ENCODE results near the gene COL18A1.

The COL18A1 gene

GRCh38 chr21:45373991-45374816 lies 30.8 kb upstream of the COL18A1 start:
- no peaks in the 10 kb centered on the region for H3K36me3 ChIP-seq (ENCODE audit: control insufficient read depth in 4 of 4, insufficient read depth in 4 of 4, low read length in 3 of 4)
- CTCF ChIA-PET: interaction anchor here (0.7 to 1.1 kb wide), 3 partner anchors 10 to 82 kb away, joined by 3 to 4 read pairs (median 3); no protein-coding TSS in a partner anchor

GRCh38 chr21:45374826-45375455 lies 30.0 kb upstream of the COL18A1 start:
- Histone ChIP-seq H3K27ac (ENCODE audit: insufficient read depth in 1 of 2, low read depth in 1 of 2, low read length in 2 of 2, poor library complexity in 1 of 2, severe bottlenecking in 2 of 2) (no peak overlapping the region), H3K4me1 (ENCODE audit: control extremely low read depth in 1 of 4, control insufficient read depth in 4 of 4, insufficient read depth in 4 of 4, low read length in 3 of 4) (peaks cover 0 to 6% (median under 1%) of the 10 kb centered on the region in 4 experiments), H3K9me3 (ENCODE audit: control extremely low read depth in 1 of 5, control insufficient read depth in 4 of 5, insufficient read depth in 2 of 5, low read depth in 1 of 5, low read length in 4 of 5) (peaks cover 0 to 6% (median 0%) of the 10 kb centered on the region in 5 experiments), H3K27me3 (replicated peaks in 2 of 5; ENCODE audit: control insufficient read depth in 4 of 5, insufficient read depth in 5 of 5, low read length in 4 of 5) (peaks cover 0 to 24% (median 7%) of the 10 kb centered on the region in 5 experiments), H3K36me3 (ENCODE audit: control insufficient read depth in 4 of 4, insufficient read depth in 4 of 4, low read length in 3 of 4) (no peaks in the 10 kb centered on the region), H3K4me3 (ENCODE audit: control insufficient read depth in 1 of 7, extremely low read depth in 1 of 7, insufficient read depth in 4 of 7, low read depth in 2 of 7, low read length in 6 of 7) (no peak overlapping the region)
- POLR2A ChIA-PET: no interaction called here
- 61% methylated on average over 11 of the region's 15 CpGs for WGBS (ENCODE audit: insufficient coverage)
- DNase-seq: no peak
- CTCF ChIA-PET: interaction anchor here (0.8 kb wide), 1 partner anchor 9 kb away, joined by 3 read pairs; no protein-coding TSS in a partner anchor

More at GRCh38 chr21:45373991-45374816, 30.8 kb upstream of the COL18A1 start:
- Histone ChIP-seq H3K27me3 (replicated peaks in 2 of 5; ENCODE audit: control insufficient read depth in 4 of 5, insufficient read depth in 5 of 5, low read length in 4 of 5) (peaks cover 0 to 24% (median 7%) of the 10 kb centered on the region in 5 experiments), H3K4me3 (ENCODE audit: control insufficient read depth in 1 of 7, extremely low read depth in 1 of 7, insufficient read depth in 4 of 7, low read depth in 2 of 7, low read length in 6 of 7) (no peak overlapping the region), H3K4me1 (ENCODE audit: control extremely low read depth in 1 of 4, control insufficient read depth in 4 of 4, insufficient read depth in 4 of 4, low read length in 3 of 4) (peaks cover 0 to 6% (median under 1%) of the 10 kb centered on the region in 4 experiments), H3K27ac (ENCODE audit: insufficient read depth in 1 of 2, low read depth in 1 of 2, low read length in 2 of 2, poor library complexity in 1 of 2, severe bottlenecking in 2 of 2) (no peak overlapping the region), H3K9me3 (ENCODE audit: control extremely low read depth in 1 of 5, control insufficient read depth in 4 of 5, insufficient read depth in 2 of 5, low read depth in 1 of 5, low read length in 4 of 5) (peaks cover 0 to 6% (median 0%) of the 10 kb centered on the region in 5 experiments)
- DNase-seq: no peak
- POLR2A ChIA-PET: no interaction called here
- 81% methylated on average over 9 of the region's 15 CpGs for WGBS (ENCODE audit: insufficient coverage)

GRCh38 chr21:45376459-45377324 lies 28.3 kb upstream of the COL18A1 start:
- no peak for DNase-seq
- Histone ChIP-seq H3K27me3 (replicated peaks in 2 of 5; ENCODE audit: control insufficient read depth in 4 of 5, insufficient read depth in 5 of 5, low read length in 4 of 5) (peaks cover 0 to 24% (median 7%) of the 10 kb centered on the region in 5 experiments), H3K27ac (ENCODE audit: insufficient read depth in 1 of 2, low read depth in 1 of 2, low read length in 2 of 2, poor library complexity in 1 of 2, severe bottlenecking in 2 of 2) (no peak overlapping the region), H3K9me3 (ENCODE audit: control extremely low read depth in 1 of 5, control insufficient read depth in 4 of 5, insufficient read depth in 2 of 5, low read depth in 1 of 5, low read length in 4 of 5) (peaks cover 0 to 6% (median 0%) of the 10 kb centered on the region in 5 experiments), H3K36me3 (ENCODE audit: control insufficient read depth in 4 of 4, insufficient read depth in 4 of 4, low read length in 3 of 4) (no peaks in the 10 kb centered on the region), H3K4me1 (ENCODE audit: control extremely low read depth in 1 of 4, control insufficient read depth in 4 of 4, insufficient read depth in 4 of 4, low read length in 3 of 4) (no peaks in the 10 kb centered on the region), H3K4me3 (ENCODE audit: control insufficient read depth in 1 of 7, extremely low read depth in 1 of 7, insufficient read depth in 4 of 7, low read depth in 2 of 7, low read length in 6 of 7) (no peak overlapping the region)
- 96% methylated on average over 4 of the region's 7 CpGs for WGBS (ENCODE audit: insufficient coverage)
- ChIA-PET POLR2A (no interaction called here), CTCF (no interaction called here)

- POLR2A ChIA-PET: no interaction called here
- no peak for DNase-seq
- Histone ChIP-seq H3K27me3 (replicated peaks in 2 of 5; ENCODE audit: control insufficient read depth in 4 of 5, insufficient read depth in 5 of 5, low read length in 4 of 5) (peaks cover 0 to 22% (median 6%) of the 10 kb centered on the region in 5 experiments), H3K9me3 (ENCODE audit: control extremely low read depth in 1 of 5, control insufficient read depth in 4 of 5, insufficient read depth in 2 of 5, low read depth in 1 of 5, low read length in 4 of 5) (peaks cover 0 to 6% (median 0%) of the 10 kb centered on the region in 5 experiments), H3K36me3 (ENCODE audit: control insufficient read depth in 4 of 4, insufficient read depth in 4 of 4, low read length in 3 of 4) (no peaks in the 10 kb centered on the region), H3K4me3 (ENCODE audit: control insufficient read depth in 1 of 7, extremely low read depth in 1 of 7, insufficient read depth in 4 of 7, low read depth in 2 of 7, low read length in 6 of 7) (no peak overlapping the region), H3K27ac (ENCODE audit: insufficient read depth in 1 of 2, low read depth in 1 of 2, low read length in 2 of 2, poor library complexity in 1 of 2, severe bottlenecking in 2 of 2) (no peak overlapping the region), H3K4me1 (ENCODE audit: control extremely low read depth in 1 of 4, control insufficient read depth in 4 of 4, insufficient read depth in 4 of 4, low read length in 3 of 4) (no peaks in the 10 kb centered on the region)
- WGBS (ENCODE audit: insufficient coverage): 77% methylated on average over 3 of the region's 5 CpGs
- CTCF ChIA-PET: no interaction called here
Observed at GRCh38 chr21:45377325-45377709, 27.6 kb upstream of the COL18A1 start.

GRCh38 chr21:45377866-45378257 lies 27.1 kb upstream of the COL18A1 start:
- Histone ChIP-seq H3K9me3 (ENCODE audit: control extremely low read depth in 1 of 5, control insufficient read depth in 4 of 5, insufficient read depth in 2 of 5, low read depth in 1 of 5, low read length in 4 of 5) (peaks cover 0 to 6% (median 0%) of the 10 kb centered on the region in 5 experiments), H3K27me3 (replicated peaks in 2 of 5; ENCODE audit: control insufficient read depth in 4 of 5, insufficient read depth in 5 of 5, low read length in 4 of 5) (peaks cover 0 to 27% (median 8%) of the 10 kb centered on the region in 5 experiments), H3K4me1 (ENCODE audit: control extremely low read depth in 1 of 4, control insufficient read depth in 4 of 4, insufficient read depth in 4 of 4, low read length in 3 of 4) (no peaks in the 10 kb centered on the region), H3K27ac (ENCODE audit: insufficient read depth in 1 of 2, low read depth in 1 of 2, low read length in 2 of 2, poor library complexity in 1 of 2, severe bottlenecking in 2 of 2) (no peak overlapping the region), H3K36me3 (ENCODE audit: control insufficient read depth in 4 of 4, insufficient read depth in 4 of 4, low read length in 3 of 4) (no peaks in the 10 kb centered on the region), H3K4me3 (ENCODE audit: control insufficient read depth in 1 of 7, extremely low read depth in 1 of 7, insufficient read depth in 4 of 7, low read depth in 2 of 7, low read length in 6 of 7) (no peak overlapping the region)
- no peak for DNase-seq
- CTCF ChIA-PET: no interaction called here
- POLR2A ChIA-PET: no interaction called here
- 95% methylated on average over 3 of the region's 5 CpGs for WGBS (ENCODE audit: insufficient coverage)

DNA sequence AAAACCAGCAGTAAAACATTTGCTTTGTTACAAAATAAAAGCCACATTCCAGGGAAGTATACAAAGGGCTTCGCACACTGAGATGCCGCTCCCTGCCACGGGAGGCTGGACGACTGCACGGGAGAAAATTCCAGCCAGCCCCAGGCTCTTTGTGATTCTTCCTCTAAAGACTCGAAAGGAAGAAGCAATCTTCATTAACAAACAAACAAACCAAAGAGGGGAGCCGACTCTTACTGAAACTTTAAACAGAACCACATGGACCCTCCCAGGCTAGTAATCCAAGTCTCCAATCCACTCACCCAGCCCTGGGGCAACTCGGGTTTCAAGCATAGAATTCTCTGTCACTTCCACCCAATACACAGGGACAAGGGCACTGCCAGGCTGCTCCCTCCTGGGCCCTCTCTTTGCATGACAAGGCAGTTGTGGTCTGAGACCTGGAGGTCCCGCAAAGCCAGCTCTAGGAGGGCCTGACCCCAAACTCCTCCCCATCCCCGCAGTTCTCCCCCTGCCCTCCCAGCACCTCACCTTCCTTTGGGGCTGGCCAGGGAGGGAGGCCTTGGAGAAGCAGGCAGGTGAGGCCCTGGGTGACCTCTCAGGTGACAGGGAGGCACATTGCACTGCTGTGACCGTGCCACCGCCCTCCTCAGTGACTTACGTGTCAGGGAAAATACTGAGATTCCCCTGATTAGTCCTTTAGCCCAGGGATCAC lies 26.6 kb upstream of the COL18A1 start:
- 51% methylated on average over 11 of the region's 13 CpGs for WGBS (ENCODE audit: insufficient coverage)
- Histone ChIP-seq H3K4me3 (ENCODE audit: control insufficient read depth in 1 of 7, extremely low read depth in 1 of 7, insufficient read depth in 4 of 7, low read depth in 2 of 7, low read length in 6 of 7) (no peak overlapping the region), H3K27me3 (replicated peaks in 2 of 5; ENCODE audit: control insufficient read depth in 4 of 5, insufficient read depth in 5 of 5, low read length in 4 of 5) (peaks cover 0 to 33% (median 8%) of the 10 kb centered on the region in 5 experiments), H3K27ac (ENCODE audit: insufficient read depth in 1 of 2, low read depth in 1 of 2, low read length in 2 of 2, poor library complexity in 1 of 2, severe bottlenecking in 2 of 2) (no peak overlapping the region), H3K4me1 (ENCODE audit: control extremely low read depth in 1 of 4, control insufficient read depth in 4 of 4, insufficient read depth in 4 of 4, low read length in 3 of 4) (no peaks in the 10 kb centered on the region), H3K36me3 (ENCODE audit: control insufficient read depth in 4 of 4, insufficient read depth in 4 of 4, low read length in 3 of 4) (no peaks in the 10 kb centered on the region), H3K9me3 (ENCODE audit: control extremely low read depth in 1 of 5, control insufficient read depth in 4 of 5, insufficient read depth in 2 of 5, low read depth in 1 of 5, low read length in 4 of 5) (peaks cover 0 to 6% (median 0%) of the 10 kb centered on the region in 5 experiments)
- peak in 1 of 3 donors; percentile 7 for DNase-seq
- ChIA-PET POLR2A (no interaction called here), CTCF (no interaction called here)

Data from common myeloid progenitor, CD34-positive (primary cell).